ENCODE data around the gene SEZ6L. TPM values are rescaled to one million over a fixed set of nuclear protein-coding genes. Genes with fewer than 3 reads are reported as not detected.

SEZ6L gene
- total RNA-seq, 1 experiment from 2014 or later = not detected

- peaks cover 22% of the 10 kb centered on the region for H3K27me3 ChIP-seq (ENCODE audit: low read length)
- no peak overlapping the region for H2AFZ ChIP-seq (ENCODE audit: low read length)
- no peaks in the 10 kb centered on the region for H3K9me3 ChIP-seq (ENCODE audit: low read length)
- DNase-seq (no peak), ATAC-seq (no peak)
- H3K4me2 ChIP-seq (ENCODE audit: low read length) = no peak overlapping the region
- H3K36me3 ChIP-seq (ENCODE audit: low read depth, low read length) = no peaks in the 10 kb centered on the region
- CTCF ChIA-PET = no interaction called here
- POLR2A ChIA-PET (ENCODE audit: unreplicated experiment) = interaction anchor here (0.6 kb wide), 1 partner anchor 93 kb away, joined by 4 read pairs; no protein-coding TSS in a partner anchor
- intact Hi-C loops (cut with micrococcal nuclease) = no loop called here
- H3K4me3 ChIP-seq (ENCODE audit: low read length) = no peak overlapping the region
- no TSS peak for BruUV-seq (replicated peaks)
- no peaks in the 10 kb centered on the region for H3K79me2 ChIP-seq (ENCODE audit: low read length)
- H3K27ac ChIP-seq (ENCODE audit: low read length) = no peak overlapping the region
- TF ChIP-seq EZH2phosphoT487 (IDR thresholded peaks at IDR 0.05; ENCODE audit: borderline replicate concordance, low read length) = no peak
- TF ChIP-seq, protein P1, sequence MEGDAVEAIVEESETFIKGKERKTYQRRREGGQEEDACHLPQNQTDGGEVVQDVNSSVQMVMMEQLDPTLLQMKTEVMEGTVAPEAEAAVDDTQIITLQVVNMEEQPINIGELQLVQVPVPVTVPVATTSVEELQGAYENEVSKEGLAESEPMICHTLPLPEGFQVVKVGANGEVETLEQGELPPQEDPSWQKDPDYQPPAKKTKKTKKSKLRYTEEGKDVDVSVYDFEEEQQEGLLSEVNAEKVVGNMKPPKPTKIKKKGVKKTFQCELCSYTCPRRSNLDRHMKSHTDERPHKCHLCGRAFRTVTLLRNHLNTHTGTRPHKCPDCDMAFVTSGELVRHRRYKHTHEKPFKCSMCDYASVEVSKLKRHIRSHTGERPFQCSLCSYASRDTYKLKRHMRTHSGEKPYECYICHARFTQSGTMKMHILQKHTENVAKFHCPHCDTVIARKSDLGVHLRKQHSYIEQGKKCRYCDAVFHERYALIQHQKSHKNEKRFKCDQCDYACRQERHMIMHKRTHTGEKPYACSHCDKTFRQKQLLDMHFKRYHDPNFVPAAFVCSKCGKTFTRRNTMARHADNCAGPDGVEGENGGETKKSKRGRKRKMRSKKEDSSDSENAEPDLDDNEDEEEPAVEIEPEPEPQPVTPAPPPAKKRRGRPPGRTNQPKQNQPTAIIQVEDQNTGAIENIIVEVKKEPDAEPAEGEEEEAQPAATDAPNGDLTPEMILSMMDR (conservative IDR thresholded peaks at IDR 0.05; ENCODE audit: low read depth, low read length) = no peak
- TF ChIP-seq EZH2 (IDR thresholded peaks at IDR 0.05; ENCODE audit: low read length, unreplicated experiment) = no peak
- H3F3A ChIP-seq (ENCODE audit: low read length, unreplicated experiment) = no peaks in the 10 kb centered on the region
- H3K9ac ChIP-seq (ENCODE audit: low read length) = no peak overlapping the region
- no peaks in the 10 kb centered on the region for H3K4me1 ChIP-seq (ENCODE audit: insufficient read depth, low read length)
- H4K20me1 ChIP-seq (ENCODE audit: low read length) = no peaks in the 10 kb centered on the region
- H3K9me2 ChIP-seq (replicated peaks; ENCODE audit: low read length) = no peaks in the 10 kb centered on the region
Observed at GRCh38 chr22:26170795-26171580, 1.7 kb downstream of the SEZ6L start.

DNA sequence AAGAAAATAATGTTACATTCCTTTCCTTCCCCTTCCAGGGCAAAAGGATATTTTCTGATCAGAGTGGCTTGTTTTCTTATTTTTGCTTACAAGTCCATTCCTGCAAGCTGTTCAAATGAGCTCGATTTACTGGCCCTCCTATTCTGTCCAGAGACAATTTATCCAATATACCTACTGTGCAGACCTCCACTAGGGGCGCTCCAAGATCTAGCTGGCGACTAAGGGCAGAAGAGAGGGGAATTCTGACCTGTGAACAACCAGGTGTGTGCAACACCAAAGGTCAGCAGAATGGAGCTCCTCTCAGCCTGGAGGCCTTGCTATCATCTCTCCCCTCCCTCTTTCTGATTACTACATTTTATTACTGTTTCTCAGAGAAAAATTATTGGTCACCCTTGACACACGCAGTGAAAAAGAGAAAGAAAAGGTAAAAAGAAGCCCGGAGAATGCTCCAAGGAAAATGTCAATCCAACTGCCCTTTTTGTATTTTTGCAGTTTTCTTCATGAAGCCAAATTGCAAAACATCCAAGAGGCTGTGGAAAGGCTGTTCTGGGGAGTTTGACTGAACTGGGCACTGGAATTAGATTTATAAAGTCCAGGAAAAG lies 3.2 kb downstream of the SEZ6L start:
- CTCF ChIA-PET = interaction anchor here (0.6 to 0.7 kb wide), 2 partner anchors 147 to 417 kb away, joined by 3 to 8 read pairs; no protein-coding TSS in a partner anchor
- TF ChIP-seq EZH2 (IDR thresholded peaks at IDR 0.05; ENCODE audit: low read length, unreplicated experiment) = no peak
- TF ChIP-seq, protein P1 (conservative IDR thresholded peaks at IDR 0.05; ENCODE audit: low read depth, low read length) = peak; percentile 63
- H3K4me2 ChIP-seq (ENCODE audit: low read length) = no peak overlapping the region
- DNase-seq = peak; percentile 29
- POLR2A ChIA-PET (ENCODE audit: unreplicated experiment) = no interaction called here
- intact Hi-C loops (cut with micrococcal nuclease) = no loop called here
- H4K20me1 ChIP-seq (ENCODE audit: low read length) = no peaks in the 10 kb centered on the region
- H3K4me3 ChIP-seq (ENCODE audit: low read length) = no peak overlapping the region
- no peaks in the 10 kb centered on the region for H3K36me3 ChIP-seq (ENCODE audit: low read depth, low read length)
- no peaks in the 10 kb centered on the region for H3K9me3 ChIP-seq (ENCODE audit: low read length)
- H3F3A ChIP-seq (ENCODE audit: low read length, unreplicated experiment) = no peaks in the 10 kb centered on the region
- ATAC-seq = no peak
- H3K9me2 ChIP-seq (replicated peaks; ENCODE audit: low read length) = no peaks in the 10 kb centered on the region
- no TSS peak for BruUV-seq (replicated peaks)
- H2AFZ ChIP-seq (ENCODE audit: low read length) = no peak overlapping the region
- no peaks in the 10 kb centered on the region for H3K79me2 ChIP-seq (ENCODE audit: low read length)
- no peak overlapping the region for H3K27ac ChIP-seq (ENCODE audit: low read length)
- H3K4me1 ChIP-seq (ENCODE audit: insufficient read depth, low read length) = no peaks in the 10 kb centered on the region
- no peak overlapping the region for H3K9ac ChIP-seq (ENCODE audit: low read length)
- H3K27me3 ChIP-seq (ENCODE audit: low read length) = peaks cover 22% of the 10 kb centered on the region

DNA sequence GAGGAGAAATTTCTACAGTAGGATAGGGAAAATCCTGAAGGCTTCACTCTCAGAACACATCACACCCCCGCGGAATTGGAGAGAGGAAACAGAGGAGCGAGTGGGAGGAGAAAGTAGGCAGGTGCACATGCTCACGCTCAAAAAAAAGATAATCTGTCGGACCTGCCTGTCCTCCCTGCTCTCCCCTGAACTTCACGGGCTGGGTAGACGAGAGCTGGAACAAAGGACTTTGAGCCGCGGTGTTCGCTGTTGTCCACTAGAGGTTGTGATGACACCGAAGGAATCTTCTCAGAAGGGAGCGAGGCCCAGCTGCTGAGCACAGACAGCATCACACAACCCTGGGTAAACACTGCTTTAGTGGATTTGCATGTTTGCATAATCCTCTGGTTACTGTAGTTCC lies 5.0 kb downstream of the SEZ6L start:
- no peak overlapping the region for H3K9ac ChIP-seq (ENCODE audit: low read length)
- no peaks in the 10 kb centered on the region for H3K36me3 ChIP-seq (ENCODE audit: low read depth, low read length)
- no peaks in the 10 kb centered on the region for H3K9me2 ChIP-seq (replicated peaks; ENCODE audit: low read length)
- no peaks in the 10 kb centered on the region for H3K4me1 ChIP-seq (ENCODE audit: insufficient read depth, low read length)
- H3K79me2 ChIP-seq (ENCODE audit: low read length) = no peaks in the 10 kb centered on the region
- no peak overlapping the region for H3K4me2 ChIP-seq (ENCODE audit: low read length)
- no peak overlapping the region for H2AFZ ChIP-seq (ENCODE audit: low read length)
- no peaks in the 10 kb centered on the region for H3F3A ChIP-seq (ENCODE audit: low read length, unreplicated experiment)
- H3K27me3 ChIP-seq (ENCODE audit: low read length) = peaks cover 16% of the 10 kb centered on the region
- DNase-seq (peak; percentile 1), ATAC-seq (no peak)
- no peak for TF ChIP-seq EZH2 (IDR thresholded peaks at IDR 0.05; ENCODE audit: low read length, unreplicated experiment)
- TF ChIP-seq, protein P1 (conservative IDR thresholded peaks at IDR 0.05; ENCODE audit: low read depth, low read length) = no peak
- no peak for TF ChIP-seq EZH2phosphoT487 (IDR thresholded peaks at IDR 0.05; ENCODE audit: borderline replicate concordance, low read length)
- ChIA-PET POLR2A (ENCODE audit: unreplicated experiment) (no interaction called here), CTCF (no interaction called here)
- H3K9me3 ChIP-seq (ENCODE audit: low read length) = no peaks in the 10 kb centered on the region
- H4K20me1 ChIP-seq (ENCODE audit: low read length) = no peaks in the 10 kb centered on the region
- intact Hi-C loops (cut with micrococcal nuclease) = no loop called here
- H3K4me3 ChIP-seq (ENCODE audit: low read length) = no peak overlapping the region
- BruUV-seq (replicated peaks) = no TSS peak
- no peak overlapping the region for H3K27ac ChIP-seq (ENCODE audit: low read length)
